ENCODE measurements around the gene SLC9B1. TPM values are rescaled to one million over a fixed set of nuclear protein-coding genes. Genes with fewer than 3 reads are reported as not detected.
"Not testable (repeated sequence)": the region's sequence is repeated elsewhere in the genome, so short reads cannot be mapped to it uniquely, and the experiment has no call there.

The SLC9B1 gene
- total RNA-seq, 4 donors from 2014 or later = 0.25 to 2.8 (median 0.94) TPM

DNA sequence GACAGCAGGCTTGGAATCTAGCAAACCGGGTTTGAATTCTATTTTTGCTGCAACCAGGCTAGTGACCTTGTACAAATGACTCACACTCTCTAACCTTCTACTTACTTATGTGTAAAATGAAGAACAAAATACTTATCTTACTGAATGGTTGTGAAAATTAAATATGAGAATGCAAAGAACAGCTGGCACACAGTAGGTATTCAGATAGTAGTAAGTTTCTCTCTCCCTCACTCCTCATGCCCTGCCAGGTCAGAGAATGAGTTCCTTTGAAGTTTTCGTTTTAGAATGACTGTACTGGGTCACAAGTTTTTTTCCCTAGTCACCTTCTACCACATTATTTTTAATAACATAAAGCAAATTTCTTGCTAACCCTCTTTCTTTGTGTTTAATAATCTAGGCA is 117.7 kb downstream of the SLC9B1 start:
- no peak overlapping the region for H3K4me3 ChIP-seq
- no peaks in the 10 kb centered on the region for H3K27me3 ChIP-seq
- H3K4me1 ChIP-seq = no peaks in the 10 kb centered on the region
- 52 to 64% methylated on average over 2 of the region's 2 CpGs for WGBS, 2 donors (ENCODE audit: low coverage in 1 of 2)
- H3K36me3 ChIP-seq = no peaks in the 10 kb centered on the region
- TF ChIP-seq POLR2A (IDR thresholded peaks at IDR 0.05) (no peak), EP300 (IDR thresholded peaks at IDR 0.05) (no peak), POLR2AphosphoS5 (IDR thresholded peaks at IDR 0.05) (no peak)
- TF ChIP-seq, protein P1, sequence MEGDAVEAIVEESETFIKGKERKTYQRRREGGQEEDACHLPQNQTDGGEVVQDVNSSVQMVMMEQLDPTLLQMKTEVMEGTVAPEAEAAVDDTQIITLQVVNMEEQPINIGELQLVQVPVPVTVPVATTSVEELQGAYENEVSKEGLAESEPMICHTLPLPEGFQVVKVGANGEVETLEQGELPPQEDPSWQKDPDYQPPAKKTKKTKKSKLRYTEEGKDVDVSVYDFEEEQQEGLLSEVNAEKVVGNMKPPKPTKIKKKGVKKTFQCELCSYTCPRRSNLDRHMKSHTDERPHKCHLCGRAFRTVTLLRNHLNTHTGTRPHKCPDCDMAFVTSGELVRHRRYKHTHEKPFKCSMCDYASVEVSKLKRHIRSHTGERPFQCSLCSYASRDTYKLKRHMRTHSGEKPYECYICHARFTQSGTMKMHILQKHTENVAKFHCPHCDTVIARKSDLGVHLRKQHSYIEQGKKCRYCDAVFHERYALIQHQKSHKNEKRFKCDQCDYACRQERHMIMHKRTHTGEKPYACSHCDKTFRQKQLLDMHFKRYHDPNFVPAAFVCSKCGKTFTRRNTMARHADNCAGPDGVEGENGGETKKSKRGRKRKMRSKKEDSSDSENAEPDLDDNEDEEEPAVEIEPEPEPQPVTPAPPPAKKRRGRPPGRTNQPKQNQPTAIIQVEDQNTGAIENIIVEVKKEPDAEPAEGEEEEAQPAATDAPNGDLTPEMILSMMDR (IDR thresholded peaks at IDR 0.05) = no peak
- no peak overlapping the region for H3K27ac ChIP-seq
- ATAC-seq = no peak
- no peaks in the 10 kb centered on the region for H3K9me3 ChIP-seq

DNA sequence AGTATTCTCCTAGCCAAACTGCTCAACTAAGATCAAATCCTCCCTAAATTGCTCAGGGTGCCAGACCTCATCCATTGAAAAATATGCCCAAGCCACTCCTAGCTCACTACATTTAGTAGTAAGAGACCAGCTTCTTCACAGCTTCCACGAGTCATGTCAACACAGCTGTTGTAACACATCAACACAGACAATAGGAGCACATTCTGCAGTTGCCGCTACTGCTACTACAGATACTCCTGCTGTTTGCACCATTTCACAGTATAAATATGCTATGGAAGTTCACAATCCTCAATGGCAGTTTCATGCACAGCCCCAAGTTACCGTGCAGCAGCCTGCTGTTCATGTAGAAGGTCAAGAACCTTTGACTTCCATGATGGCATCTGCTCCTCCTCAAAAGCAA is 121.9 kb downstream of the SLC9B1 start:
- not testable (repeated sequence) for H3K27ac ChIP-seq, H3K36me3 ChIP-seq, H3K27me3 ChIP-seq, H3K9me3 ChIP-seq, H3K4me1 ChIP-seq, H3K4me3 ChIP-seq, ATAC-seq
- 90% methylated on average over 2 of the region's 3 CpGs; no CpG with 5 or more reads in 1 of the 2 donors for WGBS, 2 donors (ENCODE audit: low coverage in 1 of 2)

DNA sequence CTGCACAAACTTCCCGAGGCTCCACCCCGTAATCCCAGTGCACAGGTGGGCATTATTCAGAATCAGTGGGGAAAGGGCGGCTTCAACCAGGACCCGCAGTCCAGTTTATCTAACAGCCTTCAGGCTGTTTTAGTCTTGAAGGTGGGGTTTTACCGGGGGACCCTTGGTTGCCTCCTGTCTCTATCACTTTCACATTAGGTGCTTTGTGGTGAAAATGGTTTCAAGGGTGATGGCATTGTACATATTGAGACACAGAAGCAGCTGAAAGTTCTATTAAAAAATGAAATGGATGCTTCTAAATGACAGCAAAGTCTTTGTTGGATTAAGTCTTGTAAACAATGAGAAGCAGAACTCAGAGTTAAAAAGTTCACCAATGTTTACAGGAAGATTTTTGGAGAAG is 123.0 kb downstream of the SLC9B1 start:
- not testable (repeated sequence) for H3K9me3 ChIP-seq, H3K36me3 ChIP-seq, H3K27ac ChIP-seq, ATAC-seq, H3K4me3 ChIP-seq, H3K4me1 ChIP-seq, H3K27me3 ChIP-seq
- 92% methylated on average over 5 of the region's 5 CpGs; no CpG with 5 or more reads in 1 of the 2 donors for WGBS, 2 donors (ENCODE audit: low coverage in 1 of 2)

DNA sequence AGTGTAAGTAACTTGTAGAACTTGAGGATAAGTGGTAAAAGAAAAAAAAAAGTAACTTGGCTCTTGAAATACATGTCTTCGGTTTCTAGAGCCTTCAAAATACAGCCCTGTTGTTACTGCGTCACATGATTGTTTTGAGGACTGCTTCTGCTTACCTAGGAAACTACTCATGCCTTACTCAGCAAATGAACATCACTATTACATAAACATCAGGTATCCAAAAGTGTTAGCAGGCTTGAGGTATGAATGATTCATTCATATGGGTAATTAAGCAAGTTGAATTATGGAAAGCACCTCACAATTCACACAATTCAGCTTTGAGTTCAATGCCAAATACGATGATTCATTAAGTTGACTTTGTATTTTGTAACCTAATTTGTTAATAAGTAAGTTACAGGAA is 129.6 kb downstream of the SLC9B1 start:
- H3K4me3 ChIP-seq, H3K27ac ChIP-seq, H3K4me1 ChIP-seq, H3K9me3 ChIP-seq, H3K27me3 ChIP-seq, H3K36me3 ChIP-seq, ATAC-seq: not testable (repeated sequence)
- 57 to 90% methylated on average over 2 to 3 of the region's 3 CpGs for WGBS, 2 donors (ENCODE audit: low coverage in 1 of 2)

DNA sequence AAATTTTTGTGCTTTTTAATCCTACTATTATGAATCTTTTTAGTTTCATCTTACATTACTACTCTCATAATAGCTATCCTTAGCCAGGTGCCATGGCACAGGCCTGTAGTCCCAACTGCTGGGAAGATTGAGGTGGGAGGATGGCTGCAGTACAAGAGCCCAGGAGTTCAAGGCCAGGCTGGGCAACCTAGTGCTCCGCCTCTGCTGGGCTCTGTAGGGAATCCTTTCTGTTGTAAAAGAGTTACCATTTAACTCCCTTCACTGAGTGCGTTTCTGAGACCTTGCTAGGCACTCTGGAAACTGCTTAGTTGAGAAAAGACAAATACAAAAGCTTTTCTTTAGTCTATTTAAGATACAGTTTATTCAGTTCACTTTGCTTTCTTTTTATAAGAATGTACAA is 130.9 kb downstream of the SLC9B1 start:
- not testable (repeated sequence) for H3K9me3 ChIP-seq, ATAC-seq, H3K27me3 ChIP-seq, H3K27ac ChIP-seq, H3K4me1 ChIP-seq, H3K36me3 ChIP-seq, H3K4me3 ChIP-seq
- WGBS, 2 donors (ENCODE audit: low coverage in 1 of 2) = 92% methylated on average over 2 of the region's 2 CpGs; no CpG with 5 or more reads in 1 of the 2 donors

DNA sequence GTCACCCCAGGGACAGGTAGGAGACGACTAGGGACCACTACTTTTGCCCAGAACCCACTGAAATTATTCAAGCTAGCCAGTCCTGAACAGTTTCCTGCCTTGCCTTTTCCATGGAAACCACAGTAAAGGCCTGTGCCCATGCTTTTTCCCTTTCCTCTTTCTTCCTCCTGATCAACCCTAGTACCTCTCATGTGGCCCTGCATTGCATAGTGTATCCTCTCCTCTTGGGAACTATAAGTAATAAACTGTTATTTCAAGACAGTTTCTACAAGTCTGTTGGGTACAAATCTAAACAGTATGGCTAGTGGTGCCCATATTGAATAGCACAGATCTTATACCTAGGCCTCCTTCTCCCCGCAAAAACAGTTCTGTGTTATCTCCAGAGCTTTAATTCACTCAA is 136.2 kb downstream of the SLC9B1 start:
- Histone ChIP-seq H3K4me1 (no peaks in the 10 kb centered on the region), H3K36me3 (peaks cover 0 to 9% of the 10 kb centered on the region in 2 donors), H3K9me3 (no peaks in the 10 kb centered on the region), H3K27me3 (no peaks in the 10 kb centered on the region), H3K27ac (no peak overlapping the region), H3K4me3 (no peak overlapping the region)
- no peak for ATAC-seq
- 92 to 93% methylated on average over 2 of the region's 2 CpGs for WGBS, 2 donors (ENCODE audit: low coverage in 1 of 2)
- no peak for TF ChIP-seq EP300 (IDR thresholded peaks at IDR 0.05)
- TF ChIP-seq POLR2AphosphoS5 (IDR thresholded peaks at IDR 0.05) = no peak
- TF ChIP-seq, protein P1 (IDR thresholded peaks at IDR 0.05) = no peak
- TF ChIP-seq POLR2A (IDR thresholded peaks at IDR 0.05) = no peak

DNA sequence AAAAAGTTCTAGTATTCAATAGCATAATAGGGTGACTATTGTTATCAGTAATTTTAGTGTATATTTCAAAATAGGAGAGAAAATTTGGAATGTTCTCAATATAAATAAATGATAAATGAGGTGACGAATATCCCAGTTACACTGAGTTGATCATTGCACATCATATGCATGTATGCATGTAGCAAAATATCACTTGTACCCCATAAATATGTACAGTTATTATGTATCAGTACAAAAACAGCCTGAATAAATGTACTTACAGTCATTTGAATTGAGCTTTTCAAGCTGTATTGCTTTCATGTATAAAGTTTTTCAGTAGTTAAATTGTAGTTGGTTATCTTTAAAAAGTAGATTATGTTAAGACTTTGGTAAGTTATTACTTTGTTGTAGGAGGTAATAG is 138.2 kb downstream of the SLC9B1 start:
- no peak for ATAC-seq
- WGBS, 2 donors (ENCODE audit: low coverage in 1 of 2) = 85 to 92% methylated on average over 1 of the region's 1 CpG
- Histone ChIP-seq H3K4me1 (no peaks in the 10 kb centered on the region), H3K36me3 (peaks cover 0 to 14% of the 10 kb centered on the region in 2 donors), H3K9me3 (no peaks in the 10 kb centered on the region), H3K27me3 (no peaks in the 10 kb centered on the region), H3K27ac (no peak overlapping the region), H3K4me3 (no peak overlapping the region)
- TF ChIP-seq EP300 (IDR thresholded peaks at IDR 0.05) (no peak), POLR2AphosphoS5 (IDR thresholded peaks at IDR 0.05) (no peak), POLR2A (IDR thresholded peaks at IDR 0.05) (no peak)
- TF ChIP-seq, protein P1 (IDR thresholded peaks at IDR 0.05) = no peak
